HG02870 (cell line): ENCODE data around the gene ASB1.

ENCODE experiments used
- ATAC-seq: cut with Tn5 transposase; IDR thresholded peaks from one replicate; pipeline ENCODE4 v1.9.1; 2021; ENCODE audit warnings: mild to moderate bottlenecking, moderate library complexity; ENCODE audit not compliant: unreplicated experiment

ASB1 gene, protein sequence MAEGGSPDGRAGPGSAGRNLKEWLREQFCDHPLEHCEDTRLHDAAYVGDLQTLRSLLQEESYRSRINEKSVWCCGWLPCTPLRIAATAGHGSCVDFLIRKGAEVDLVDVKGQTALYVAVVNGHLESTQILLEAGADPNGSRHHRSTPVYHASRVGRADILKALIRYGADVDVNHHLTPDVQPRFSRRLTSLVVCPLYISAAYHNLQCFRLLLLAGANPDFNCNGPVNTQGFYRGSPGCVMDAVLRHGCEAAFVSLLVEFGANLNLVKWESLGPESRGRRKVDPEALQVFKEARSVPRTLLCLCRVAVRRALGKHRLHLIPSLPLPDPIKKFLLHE

DNA sequence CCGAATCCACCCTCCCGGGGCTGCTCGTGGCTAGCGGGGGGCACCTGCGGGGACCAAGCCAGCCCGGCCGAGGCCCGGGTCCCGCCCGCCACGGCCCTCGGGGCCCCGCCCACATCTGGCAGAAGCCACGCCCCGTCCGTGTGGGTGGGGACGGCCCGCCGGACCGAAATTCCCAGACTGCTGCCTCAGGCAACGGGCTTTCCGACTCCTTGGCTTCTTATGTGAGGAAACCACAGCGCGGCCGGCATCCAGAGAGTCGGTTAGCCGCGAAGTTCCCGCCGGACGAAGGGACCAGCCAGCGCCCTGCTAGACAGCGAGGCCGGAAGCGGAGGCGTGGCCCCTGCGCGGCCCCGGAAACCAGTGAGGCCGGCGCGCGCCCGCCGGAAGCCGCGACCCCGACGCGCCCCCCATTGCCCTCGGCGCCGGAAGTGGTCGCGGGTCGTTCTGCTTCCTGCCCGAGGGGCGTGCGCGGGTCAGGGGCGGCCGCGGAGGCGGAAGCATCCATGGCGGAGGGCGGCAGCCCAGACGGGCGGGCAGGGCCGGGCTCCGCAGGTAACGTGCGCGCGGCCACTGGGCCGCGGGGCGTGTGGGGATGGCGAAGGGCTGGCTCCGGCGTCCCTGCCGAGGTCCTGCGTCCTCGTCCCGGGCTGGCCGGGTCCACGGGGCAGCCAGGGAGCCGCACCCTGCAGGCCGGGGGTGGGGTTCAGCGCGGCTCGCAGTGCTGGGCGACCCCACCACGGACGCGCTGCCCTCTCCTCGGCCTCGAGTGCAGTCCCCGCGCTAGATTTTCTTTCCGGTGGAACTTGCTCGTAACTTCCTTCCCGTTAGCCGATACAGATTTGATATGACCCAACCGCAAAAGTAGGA is at the start of gene ASB1:
Gene ASB1, plus strand, starts transcription at position 360 of the 867 bp plus-strand sequence. Its CDS starts 144 bp downstream, at position 504.
- ATAC-seq: peak; percentile 76

DNA sequence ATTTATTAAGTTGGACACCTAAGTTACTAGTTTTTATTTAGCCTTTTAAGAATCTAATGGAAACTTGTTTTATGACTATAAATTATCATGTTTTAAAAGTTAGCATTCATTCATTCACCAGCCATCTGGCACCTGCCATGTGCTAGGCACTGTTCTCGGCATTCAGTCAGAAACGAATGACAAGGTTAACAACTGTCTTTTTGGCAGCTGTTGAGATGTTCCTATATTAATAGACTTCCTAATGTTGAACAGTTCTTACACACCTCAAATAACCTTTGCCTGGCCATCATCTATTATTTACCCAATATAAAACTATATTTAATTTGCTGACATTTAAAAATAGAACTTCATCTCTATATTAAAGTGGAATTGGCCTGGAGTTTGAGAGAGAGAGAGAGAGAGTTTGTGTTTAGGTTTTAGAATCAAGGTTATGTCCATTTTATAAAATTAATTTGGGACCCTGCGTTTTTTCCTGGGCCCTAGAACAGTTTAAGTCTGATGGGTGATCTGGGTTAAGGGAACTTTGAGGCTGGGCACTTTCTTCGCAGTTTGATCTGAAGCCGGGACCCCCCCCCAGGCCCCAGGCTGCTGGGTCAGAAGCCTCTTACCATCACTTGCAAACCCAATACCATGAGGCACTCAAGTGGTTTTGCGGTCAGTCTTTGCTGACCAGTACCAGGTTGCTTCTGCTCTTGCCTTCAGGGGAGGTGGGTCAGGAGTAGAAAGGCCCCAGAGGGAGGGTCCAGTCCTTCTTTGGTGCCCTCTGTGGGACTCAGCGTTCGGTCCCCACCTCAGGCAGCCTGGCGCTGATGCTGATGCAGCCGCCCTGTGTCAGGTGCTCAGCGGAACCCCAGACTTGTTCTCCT is 48.3 kb upstream of the ASB1 start:
- no peak for ATAC-seq

DNA sequence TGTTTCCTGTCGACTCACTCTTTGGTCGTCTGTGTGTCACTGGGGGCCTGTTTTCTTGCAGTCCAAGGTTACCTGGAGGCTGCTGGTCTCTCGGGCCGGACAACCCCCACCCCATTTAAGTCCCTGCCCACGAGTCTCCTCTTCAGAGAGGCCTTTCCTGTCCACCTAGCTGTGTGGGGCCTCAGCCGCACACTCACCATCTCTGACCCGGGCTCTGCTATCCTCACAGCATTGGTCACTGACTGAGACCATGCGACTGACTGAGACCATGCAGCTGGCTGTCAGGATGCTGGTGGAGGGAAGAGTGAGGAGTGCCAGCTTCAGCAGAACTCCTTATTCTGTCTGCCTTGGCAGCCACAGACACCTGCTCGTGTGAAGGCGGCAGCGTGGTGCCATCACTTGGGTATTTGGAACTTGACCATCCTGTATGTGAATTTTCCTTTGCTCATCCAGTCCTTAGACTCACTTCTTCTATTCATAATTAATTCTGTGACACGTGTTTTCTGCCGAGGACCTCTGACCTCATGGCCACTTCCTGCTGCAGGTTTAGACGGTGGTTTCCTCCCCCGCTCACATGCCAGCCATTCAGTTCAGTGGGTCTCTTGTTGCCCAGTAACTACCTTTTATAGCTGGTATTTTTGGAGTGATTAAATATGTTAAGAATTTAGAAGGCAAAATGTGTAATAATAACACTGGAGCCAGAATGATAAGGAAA is 47.5 kb upstream of the ASB1 start:
- no peak for ATAC-seq

DNA sequence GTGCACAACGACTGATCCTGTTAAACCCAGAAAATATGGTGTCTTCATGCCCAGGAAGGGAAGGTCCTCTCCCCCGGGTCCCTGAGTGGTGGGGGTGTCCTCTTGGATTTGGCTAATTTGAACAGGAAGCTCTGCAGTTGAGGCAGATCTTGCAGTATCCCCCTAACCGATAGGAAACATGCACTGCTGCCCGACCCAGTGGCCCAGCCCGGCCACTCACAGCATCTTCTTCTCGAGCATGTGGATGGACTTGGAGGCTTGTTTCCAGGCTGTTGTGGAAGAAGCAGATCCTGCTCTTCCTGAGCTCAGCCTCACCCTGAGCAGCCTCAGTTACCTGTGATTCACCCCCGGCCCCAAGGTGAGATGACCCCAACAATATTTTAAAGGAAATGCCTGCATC is 46.4 kb upstream of the ASB1 start:
- no peak for ATAC-seq

DNA sequence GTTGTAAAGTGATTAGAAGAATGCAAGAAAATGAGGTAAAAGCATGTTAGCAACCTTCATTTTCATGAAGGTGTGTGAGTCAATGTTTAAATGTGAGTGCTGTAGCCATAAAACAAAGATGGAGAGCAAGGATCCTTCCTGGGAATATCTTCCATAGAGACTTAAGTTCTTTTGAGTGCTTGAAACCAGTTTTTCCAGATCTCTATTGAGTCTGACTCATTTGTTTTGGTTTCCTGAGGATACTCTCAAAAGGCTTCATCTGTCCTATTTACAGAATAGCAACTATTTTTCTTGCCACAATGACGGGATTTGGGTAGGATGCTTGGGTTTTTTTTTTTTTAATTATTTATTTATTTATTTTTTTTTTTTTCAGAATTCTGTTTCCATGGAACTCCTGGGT is 45.9 kb upstream of the ASB1 start:
- ATAC-seq: no peak

DNA sequence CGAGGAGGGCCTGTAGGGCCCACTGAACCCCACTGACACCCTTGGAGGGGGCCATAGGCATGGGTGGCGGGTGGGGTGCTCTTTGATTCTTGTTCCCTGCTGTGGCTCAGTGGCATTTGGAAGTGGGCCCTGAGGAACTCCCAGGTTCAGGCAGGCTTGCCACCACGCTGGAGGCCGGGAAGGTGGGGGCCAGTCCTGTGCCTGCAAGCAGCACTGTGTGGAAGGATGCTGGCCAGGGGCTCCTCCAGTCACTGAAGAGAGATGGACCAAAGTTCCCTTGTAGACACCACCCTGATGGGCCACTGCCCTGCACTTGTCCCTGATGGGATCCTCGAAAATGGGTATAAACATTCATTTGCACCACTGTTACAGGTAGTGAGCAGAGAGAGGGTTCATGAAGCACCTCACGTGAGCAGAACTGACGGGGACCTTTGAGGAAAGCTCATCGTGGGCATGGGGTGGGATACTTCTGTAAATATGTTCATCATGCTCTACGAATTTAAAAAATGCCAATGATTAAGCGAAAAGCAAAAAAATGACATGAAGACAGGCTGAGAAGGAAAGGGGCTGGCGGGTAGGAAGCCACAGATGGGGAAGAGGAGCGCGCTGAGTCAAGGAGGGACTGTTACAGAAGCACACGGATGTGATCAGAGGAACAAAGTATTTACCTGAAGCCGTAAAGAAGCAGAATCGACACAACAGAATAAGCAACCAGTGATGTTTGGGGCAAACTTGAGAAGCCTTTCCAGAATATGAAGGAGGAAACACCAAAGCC is 45.2 kb upstream of the ASB1 start:
- ATAC-seq: no peak

DNA sequence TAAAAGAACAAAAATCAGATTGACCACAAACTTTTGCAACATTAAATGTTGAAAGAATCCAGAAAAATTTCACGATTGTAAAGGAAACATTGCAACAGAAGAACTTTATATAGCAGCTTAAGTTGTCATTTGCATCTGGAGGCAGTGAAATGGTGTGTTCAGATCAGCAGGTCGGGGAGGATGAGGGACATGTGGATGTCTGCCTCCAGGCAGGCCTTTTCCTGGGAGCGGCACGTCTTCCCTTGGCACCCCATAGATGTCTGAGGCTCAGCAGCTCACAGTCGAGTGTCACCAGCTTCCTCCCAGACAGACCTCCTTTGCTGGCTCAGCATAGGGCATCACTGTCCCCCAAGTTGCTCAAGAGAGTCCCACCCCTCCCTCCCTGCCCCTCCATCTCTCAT is 44.3 kb upstream of the ASB1 start:
- ATAC-seq: no peak

DNA sequence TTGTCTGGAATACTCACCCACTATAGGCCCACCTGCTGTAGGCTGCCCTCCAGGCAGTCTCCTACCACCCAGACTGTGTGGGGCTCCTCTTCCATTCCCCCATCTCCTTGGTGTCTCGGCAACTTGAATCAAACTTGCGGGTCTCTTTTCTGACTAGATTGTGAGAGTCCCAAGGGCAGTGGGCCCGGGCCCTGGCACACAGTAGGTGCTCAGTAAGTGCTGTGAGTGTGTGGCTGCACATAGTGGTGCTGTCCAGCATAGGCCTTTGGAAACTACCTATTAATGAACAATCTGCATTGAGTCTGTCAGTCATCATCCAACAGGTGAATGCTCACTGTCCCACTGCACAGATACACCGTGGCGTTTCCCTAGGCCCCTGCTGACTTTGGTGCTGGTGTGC is 43.6 kb upstream of the ASB1 start:
- no peak for ATAC-seq

DNA sequence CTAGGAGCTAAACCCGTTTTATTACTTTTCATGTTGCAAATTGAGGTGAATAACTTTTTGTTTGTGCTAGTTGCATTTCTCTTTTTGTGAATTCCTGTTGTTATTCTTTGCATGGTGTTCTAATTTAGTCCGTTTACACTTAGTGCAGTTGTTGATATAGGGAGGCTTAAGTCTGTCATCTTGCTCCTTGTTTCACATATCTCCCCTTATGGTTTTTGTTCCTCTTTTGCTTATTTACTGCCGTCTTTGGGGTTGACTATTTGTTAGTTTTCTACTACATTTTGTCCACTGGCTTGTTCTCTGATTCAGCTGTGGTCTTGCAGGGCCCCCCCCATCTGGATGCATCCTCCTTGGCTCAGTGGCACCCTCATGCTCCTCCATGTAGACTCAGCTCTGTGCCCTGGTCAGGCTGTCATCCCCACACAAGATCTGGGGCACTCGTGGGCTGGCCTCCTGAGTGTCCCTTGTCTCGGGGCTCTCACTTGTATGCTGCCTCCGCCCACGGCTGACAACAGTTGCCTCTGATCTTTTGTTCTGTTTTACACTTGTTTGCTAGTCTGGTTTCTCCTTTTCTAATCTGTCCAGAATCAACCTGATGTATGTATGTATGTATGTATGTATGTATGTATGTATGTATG is 42.9 kb upstream of the ASB1 start:
- no peak for ATAC-seq

DNA sequence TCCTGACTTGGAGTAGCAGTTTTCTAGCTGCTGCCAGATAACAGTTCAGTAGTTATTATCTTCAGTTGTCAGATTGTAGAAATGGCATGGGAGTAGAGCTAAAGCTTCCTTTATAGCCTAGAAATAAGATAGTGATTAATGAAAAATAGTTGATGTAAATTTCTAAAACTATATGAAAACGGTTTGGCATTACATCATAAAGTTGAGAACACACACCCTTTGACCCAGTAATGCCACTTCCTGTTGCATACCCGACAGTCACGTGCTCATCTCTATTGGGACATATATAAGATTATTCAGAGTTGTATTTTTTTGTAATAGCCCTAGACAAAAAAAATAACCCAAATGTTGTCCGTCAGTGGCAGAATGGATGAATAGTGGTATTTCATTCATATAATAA is 39.4 kb upstream of the ASB1 start:
- no peak for ATAC-seq

DNA sequence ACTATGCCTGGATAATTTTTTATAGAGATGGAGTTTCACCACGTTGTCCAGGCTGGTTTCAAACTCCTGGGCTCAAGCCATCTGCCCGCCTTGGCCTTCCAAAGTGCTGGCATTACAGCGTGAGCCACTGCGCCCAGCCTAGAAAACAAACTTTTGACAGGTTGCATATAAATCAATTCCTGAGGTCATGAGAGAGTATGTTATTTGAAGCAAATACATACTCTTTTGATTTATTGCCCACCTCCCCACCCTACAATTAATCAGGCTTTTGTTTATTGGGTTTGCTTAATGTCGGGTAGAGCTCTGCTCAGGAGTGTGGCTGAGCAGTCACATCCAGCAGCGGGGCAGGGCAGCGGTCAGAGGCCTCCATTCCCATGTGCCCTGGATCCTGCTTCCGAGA is 37.9 kb upstream of the ASB1 start:
- no peak for ATAC-seq

DNA sequence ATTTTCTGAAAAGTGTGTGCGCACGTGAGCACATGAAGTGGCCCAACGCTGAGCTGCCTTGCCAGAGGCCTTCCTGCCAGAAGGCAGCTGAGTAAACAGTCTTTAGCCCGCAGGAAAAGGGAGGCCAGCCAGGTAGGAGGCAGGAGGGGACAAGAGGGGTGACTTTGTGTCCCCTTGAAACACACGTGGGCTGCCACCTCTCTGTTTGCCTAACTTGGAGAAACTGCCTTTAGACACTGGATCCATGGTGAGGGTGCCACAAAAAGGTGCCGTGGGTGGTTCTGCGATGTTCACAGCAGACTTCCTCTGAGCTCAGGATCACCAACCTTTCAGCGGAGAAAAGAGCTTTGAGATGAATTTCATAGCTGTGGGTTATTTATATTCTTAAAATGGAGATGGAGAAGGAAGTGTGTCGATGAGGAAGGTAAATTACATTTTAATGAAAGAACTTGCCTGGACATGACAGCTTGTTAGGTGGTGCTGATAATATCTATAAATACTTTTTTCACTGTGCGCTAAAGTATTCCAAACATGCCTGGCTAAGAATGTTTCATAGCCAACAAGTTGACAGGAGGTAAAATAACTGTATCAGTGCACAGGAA is 36.6 kb upstream of the ASB1 start:
- ATAC-seq: no peak

DNA sequence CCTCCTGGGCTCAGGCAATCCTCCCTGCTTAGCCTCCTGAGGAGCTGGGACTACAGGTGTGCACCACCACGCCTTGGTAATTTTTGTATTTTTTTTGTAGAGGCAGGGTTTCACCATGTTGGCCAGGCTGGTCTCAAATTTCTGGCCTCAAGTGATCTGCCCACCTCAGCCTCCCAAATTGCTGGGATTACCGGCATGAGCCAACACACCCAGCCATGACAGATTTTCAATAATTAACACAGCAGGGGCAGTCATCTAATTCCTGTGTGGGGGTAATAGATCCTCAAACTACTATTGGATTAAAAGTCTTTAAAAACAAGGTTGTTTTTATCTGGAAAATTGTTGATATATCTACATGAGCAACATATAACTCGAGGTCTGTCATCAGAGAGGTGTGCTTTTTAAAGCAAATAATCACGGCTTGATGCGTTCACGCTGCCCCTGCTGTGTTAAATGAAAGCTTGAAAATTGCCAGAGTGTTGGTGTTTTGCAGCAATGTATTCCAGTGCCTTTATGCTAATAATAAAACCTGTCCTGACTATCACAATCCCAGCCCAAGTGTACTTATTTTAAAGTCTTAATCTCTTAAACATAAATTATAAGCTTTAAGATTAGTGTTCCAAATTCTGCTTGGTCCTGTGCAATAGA is 35.6 kb upstream of the ASB1 start:
- ATAC-seq: no peak

DNA sequence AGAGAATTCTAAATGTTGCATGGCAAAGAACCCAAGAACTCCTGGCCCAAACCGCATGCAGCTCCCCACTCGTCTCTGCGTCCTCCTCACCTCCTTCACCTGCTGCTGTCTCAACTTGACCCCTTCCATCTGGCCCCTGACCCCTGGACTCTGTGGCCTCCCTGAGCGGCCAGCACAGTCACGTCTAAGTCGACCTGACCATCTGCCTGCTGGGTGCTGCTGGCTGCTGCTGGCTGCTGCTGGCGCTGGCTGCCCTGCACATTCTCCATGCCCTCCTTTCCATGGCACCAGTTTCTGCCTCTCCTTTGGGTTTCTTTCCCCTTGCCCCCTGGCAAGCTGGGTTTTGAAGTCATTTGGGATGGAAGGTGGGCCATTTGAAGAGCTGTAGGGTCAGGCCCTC is 30.1 kb upstream of the ASB1 start:
- no peak for ATAC-seq

DNA sequence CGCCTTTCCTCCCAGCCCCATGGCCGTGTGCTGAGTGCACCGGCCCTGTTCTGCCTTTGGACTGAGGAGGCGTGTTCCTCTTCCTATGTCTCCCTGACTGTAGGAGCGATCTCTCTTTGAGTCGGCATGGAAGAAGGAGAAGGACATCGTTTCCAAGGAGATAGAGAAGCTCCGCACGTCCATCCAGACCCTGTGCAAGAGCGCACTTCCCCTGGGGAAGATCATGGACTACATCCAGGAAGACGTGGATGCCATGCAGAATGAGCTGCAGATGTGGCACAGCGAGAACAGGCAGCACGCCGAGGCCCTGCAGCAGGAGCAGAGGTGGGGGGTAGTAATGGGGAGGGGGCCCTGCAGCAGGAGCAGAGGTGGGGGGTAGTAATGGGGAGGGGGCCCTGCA is 29.4 kb upstream of the ASB1 start:
- ATAC-seq: no peak

DNA sequence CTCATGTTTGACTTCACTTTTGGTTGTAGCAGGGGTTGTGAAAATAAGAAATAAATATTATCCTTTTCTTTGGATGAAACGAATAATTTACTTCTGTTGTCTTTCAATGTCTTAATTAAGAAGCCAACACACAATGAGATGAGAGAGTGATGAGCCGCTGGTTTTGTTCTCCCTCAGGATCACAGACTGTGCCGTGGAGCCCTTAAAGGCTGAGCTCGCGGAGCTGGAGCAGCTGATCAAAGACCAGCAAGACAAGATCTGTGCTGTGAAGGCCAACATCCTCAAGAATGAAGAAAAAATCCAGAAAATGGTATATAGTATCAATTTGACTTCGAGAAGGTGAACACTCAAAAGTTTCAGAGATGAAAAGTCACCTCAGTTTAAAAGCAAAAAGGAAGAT is 28.1 kb upstream of the ASB1 start:
- ATAC-seq: no peak

DNA sequence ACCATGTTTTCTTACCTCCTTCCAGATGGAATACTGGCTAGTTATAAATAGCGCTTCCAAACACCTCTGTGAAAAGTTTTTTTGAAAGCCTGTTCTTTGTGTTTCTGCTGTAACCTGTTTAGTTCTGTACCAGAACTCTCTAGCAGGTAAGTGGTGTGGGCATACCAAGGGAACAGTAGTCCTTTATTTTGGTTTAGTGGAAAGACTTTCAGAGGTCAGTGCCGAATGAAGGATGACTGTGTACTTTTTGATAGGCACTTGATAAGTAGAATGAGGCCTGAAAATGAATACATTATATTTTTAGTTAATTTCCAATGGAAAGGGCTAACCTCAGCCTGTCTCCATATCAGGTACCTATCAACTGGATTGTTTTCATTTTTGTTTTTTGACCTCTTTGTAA is 27.6 kb upstream of the ASB1 start:
- no peak for ATAC-seq

DNA sequence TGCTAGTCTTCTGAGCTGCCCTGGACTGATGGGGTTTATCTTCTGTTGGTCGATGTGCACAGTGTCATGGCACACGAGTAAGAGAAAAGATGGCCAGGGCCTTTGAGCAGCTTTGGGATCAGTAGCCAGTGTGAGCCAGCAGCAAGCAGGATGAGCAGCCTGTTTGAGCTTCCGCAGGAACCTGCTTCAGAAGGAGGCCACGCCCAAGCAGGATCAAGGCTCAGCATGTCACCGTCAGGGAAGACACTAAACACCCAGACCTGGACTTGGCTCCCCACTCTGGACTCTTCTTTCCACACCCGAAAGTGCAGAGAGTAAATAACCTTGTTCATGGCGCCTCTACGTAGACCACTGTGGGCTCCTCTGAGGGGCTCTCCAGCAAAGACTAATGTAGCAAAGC is 25.2 kb upstream of the ASB1 start:
- no peak for ATAC-seq
